Thymus (tissue), 11 donors: ENCODE measurements around the gene ZNF516. TPM values are rescaled to one million over a fixed set of nuclear protein-coding genes. Genes with fewer than 3 reads are reported as not detected.

ENCODE experiments used
- DNase-seq, 9 donors: peaks; one replicate each; pipeline ENCODE4 v3.0.0-alpha.2; 2013; ENCODE audit warnings: low spot score in 9 of 9, low read depth in 6 of 9, missing footprints in 1 of 9
- H3K27ac ChIP-seq, 2 donors: one replicate each; pipeline ENCODE4 v1.5.1; 2013; ENCODE audit warnings: control low read depth in 1 of 2, low read depth in 1 of 2, low read length in 1 of 2, mild to moderate bottlenecking in 1 of 2, moderate library complexity in 1 of 2
- H3K27me3 ChIP-seq, 2 donors: one replicate each; pipeline ENCODE4 v1.5.1; 2013; ENCODE audit warnings: low read length in 1 of 2; ENCODE audit not compliant: control insufficient read depth in 2 of 2, insufficient read depth in 1 of 2
- H3K36me3 ChIP-seq, 2 donors: one replicate each; pipeline ENCODE4 v1.5.1; 2013; ENCODE audit warnings: low read length in 1 of 2, mild to moderate bottlenecking in 1 of 2, moderate library complexity in 1 of 2; ENCODE audit not compliant: control insufficient read depth in 2 of 2, insufficient read depth in 2 of 2
- H3K4me1 ChIP-seq, 2 donors: one replicate each; pipeline ENCODE4 v1.5.1; 2013; ENCODE audit warnings: low read length in 2 of 2; ENCODE audit not compliant: control insufficient read depth in 2 of 2, insufficient read depth in 2 of 2
- H3K4me3 ChIP-seq, 2 donors: one replicate each; pipeline ENCODE4 v1.5.1; 2013; ENCODE audit warnings: low read length in 2 of 2, control low read depth in 1 of 2, mild to moderate bottlenecking in 1 of 2
- H3K9me3 ChIP-seq, 2 donors: one replicate each; pipeline ENCODE4 v1.5.1; 2013; ENCODE audit warnings: low read length in 1 of 2, mild to moderate bottlenecking in 1 of 2; ENCODE audit not compliant: control insufficient read depth in 2 of 2, insufficient read depth in 1 of 2
- WGBS: extraction: QIAGEN DNeasy Blood & Tissue Kit; methylation state at CpG from one replicate; pipeline ENCODE4 v1.1.7; 2013; 5-methylcytosine and 5-hydroxymethylcytosine counted together
- polyA plus RNA-seq: library from polyadenylated mRNA; stranded (reverse); fragments of 200-250 nt; gene quantifications from one replicate; pipeline ENCODE4 v1.2.3, GENCODE V29; 2013
- total RNA-seq: library from RNA; stranded (reverse); fragments of 120-200 nt; gene quantifications from one replicate; pipeline ENCODE4 v1.2.4, GENCODE V29; 2013
- donor health status: healthy.

ZNF516 gene
- total and polyA plus RNA-seq, 2 donors = 5.9 to 8.9 TPM

DNA sequence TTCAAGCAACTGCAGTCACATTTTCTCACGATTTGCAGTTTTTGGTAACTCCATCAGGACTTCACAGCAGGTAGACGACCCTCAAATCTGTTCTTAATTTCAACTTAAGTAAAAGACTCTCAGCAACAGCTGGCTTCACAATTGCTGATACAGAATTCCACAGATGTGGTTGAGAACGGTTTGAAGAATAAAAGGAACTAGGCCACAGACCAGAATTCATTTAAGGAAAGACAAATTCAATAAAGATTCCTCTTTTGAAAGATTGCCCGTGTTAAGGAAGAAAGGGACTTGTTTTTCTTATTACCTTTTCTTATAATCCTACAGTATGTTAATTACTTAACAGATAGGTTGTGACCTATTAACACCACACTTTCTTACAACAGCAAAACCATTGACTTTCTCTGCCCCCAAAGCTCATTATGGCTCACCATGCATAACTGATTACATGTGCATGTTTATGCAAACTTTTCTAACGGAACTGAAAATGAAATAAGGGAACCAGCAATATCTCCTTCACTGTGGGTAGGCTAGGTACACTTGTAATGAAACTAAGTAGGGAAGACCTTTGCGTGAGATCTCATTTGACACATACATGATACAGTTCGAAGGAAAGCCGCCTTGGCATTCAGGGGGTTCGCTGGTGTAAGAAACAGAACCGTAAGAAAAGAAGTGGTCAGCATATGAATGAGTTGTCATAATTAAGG, 4.7 kb upstream of the ZNF516 start:
- no peak overlapping the region for H3K4me3 ChIP-seq
- H3K36me3 ChIP-seq = no peaks in the 10 kb centered on the region
- peaks cover 0 to 2% of the 10 kb centered on the region in 2 donors for H3K9me3 ChIP-seq
- no peak overlapping the region for H3K27ac ChIP-seq
- peaks cover 22 to 26% of the 10 kb centered on the region in 2 donors for H3K27me3 ChIP-seq
- 88% methylated on average over 10 of the region's 10 CpGs for WGBS
- H3K4me1 ChIP-seq = peaks cover 2 to 8% of the 10 kb centered on the region in 2 donors
- DNase-seq = no peak

DNA sequence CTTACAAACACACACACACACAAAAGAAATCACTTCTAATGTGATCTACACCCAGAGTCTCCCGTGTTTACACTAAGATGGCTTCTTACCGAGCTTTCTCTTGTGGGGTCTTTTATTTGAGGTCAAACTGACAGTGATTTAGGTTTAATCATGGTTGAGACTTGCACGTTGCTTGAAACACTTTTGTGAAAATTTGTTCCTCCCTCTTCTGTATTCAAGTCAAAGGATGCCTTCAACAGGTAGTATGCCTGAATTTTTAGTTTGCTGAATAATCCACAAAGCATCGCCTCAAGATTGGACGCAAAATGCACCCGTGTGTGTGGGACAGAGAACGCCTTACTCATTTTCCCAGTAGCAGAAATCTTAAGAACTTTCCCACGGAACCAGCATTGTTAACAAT, 4.0 kb upstream of the ZNF516 start:
- H3K4me1 ChIP-seq = peaks cover 2 to 14% of the 10 kb centered on the region in 2 donors

DNA sequence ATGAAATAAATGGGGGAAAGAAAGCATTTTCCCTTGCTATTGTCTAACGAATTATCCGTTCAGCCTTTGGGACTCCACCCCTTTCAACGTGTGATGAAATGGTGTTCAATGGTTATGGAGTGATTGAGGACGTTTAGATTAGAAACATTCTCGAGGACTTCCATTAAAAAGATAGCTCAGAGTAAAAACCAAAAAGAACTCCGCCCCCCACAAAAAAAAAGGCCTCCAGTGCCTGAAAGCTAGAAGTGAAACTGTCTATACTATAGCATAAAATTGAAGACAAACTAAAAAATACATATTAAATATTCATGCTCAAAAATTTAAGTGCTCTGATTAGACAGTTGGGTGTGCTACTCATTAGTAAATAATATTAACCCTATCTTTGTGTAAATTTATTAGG, 3.0 kb upstream of the ZNF516 start:
- Histone ChIP-seq H3K9me3 (peaks cover 0 to 2% of the 10 kb centered on the region in 2 donors), H3K4me1 (peaks cover 5 to 20% of the 10 kb centered on the region in 2 donors), H3K27me3 (peaks cover 37 to 41% of the 10 kb centered on the region in 2 donors), H3K4me3 (no peak overlapping the region), H3K27ac (no peak overlapping the region), H3K36me3 (no peaks in the 10 kb centered on the region)
- no peak for DNase-seq
- 61% methylated on average over 6 of the region's 6 CpGs for WGBS

More for the DNA sequence above, 4.0 kb upstream of the ZNF516 start:
- no peak overlapping the region for H3K4me3 ChIP-seq
- WGBS = 95% methylated on average over 8 of the region's 8 CpGs
- DNase-seq = no peak
- peaks cover 0 to 2% of the 10 kb centered on the region in 2 donors for H3K9me3 ChIP-seq
- H3K27ac ChIP-seq = no peak overlapping the region
- no peaks in the 10 kb centered on the region for H3K36me3 ChIP-seq
- H3K27me3 ChIP-seq = peaks cover 30 to 33% of the 10 kb centered on the region in 2 donors

DNA sequence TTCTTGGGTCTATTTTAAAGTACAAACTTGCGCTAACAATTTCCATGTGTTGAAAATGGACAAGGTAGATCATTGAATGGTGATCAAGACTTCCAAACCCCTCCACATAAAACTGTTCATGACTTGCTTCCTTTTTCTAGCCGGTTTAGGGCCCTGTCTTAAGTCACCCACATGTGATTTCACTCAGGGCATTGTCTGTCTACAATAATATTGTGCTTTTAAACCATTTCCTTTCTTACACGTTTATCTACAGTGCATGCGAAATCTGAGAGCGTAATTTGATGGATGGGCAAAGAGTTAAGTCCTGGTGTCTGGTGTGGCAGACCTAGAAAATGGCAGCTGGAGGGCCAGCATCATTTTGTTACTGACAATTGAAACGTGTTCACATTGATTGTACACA, 2.0 kb upstream of the ZNF516 start:
- Histone ChIP-seq H3K27ac (no peak overlapping the region), H3K36me3 (no peaks in the 10 kb centered on the region), H3K4me1 (peaks cover 5 to 26% of the 10 kb centered on the region in 2 donors), H3K4me3 (no peak overlapping the region), H3K27me3 (peaks cover 41 to 44% of the 10 kb centered on the region in 2 donors), H3K9me3 (peaks cover 0 to 2% of the 10 kb centered on the region in 2 donors)
- 81% methylated on average over 6 of the region's 6 CpGs for WGBS
- no peak for DNase-seq

DNA sequence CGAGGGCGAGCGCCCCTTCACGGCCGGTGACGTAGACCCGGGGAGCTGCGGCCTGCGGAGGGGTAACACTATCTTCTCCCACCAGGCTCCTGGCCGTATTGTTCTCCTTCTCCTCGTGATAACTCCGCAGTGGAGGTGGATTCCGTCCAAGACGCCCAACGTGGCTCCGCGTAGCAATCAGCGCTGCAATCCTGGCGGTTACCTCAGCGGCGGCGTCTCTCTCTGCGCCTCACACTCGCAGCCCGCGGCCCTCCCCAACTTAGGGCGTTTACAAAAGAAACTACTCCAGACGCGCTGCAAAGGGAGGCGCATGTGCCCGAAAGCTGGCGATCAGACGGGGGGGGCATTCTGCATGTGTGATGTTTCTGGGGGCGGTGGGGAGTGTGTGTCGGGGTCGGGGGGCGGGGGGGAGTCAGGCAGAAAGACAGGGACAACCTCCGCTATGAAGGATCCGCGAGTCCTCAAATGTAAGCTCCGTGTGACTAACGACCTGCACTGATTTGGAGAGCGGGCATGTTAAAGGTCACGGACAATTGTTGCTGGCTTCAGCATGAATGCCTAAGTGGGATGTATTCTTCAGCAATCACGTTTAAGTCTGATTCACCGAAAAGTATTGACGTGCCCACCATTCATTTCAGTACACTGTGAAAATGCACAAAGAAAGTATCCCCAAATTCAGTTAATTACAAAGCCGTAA, 1.3 kb upstream of the ZNF516 start:
- peaks cover 46 to 49% of the 10 kb centered on the region in 2 donors for H3K27me3 ChIP-seq
- 30% methylated on average over 48 of the region's 48 CpGs for WGBS
- peaks cover 0 to 2% of the 10 kb centered on the region in 2 donors for H3K9me3 ChIP-seq
- H3K4me1 ChIP-seq = peaks cover 8 to 30% of the 10 kb centered on the region in 2 donors
- no peaks in the 10 kb centered on the region for H3K36me3 ChIP-seq
- peak overlapping the region; percentile 64 to 74 for H3K27ac ChIP-seq
- peak overlapping the region; percentile 53 to 76 for H3K4me3 ChIP-seq
- DNase-seq = peak in 4 of 9 donors; percentile 18 to 62 (median 37)

DNA sequence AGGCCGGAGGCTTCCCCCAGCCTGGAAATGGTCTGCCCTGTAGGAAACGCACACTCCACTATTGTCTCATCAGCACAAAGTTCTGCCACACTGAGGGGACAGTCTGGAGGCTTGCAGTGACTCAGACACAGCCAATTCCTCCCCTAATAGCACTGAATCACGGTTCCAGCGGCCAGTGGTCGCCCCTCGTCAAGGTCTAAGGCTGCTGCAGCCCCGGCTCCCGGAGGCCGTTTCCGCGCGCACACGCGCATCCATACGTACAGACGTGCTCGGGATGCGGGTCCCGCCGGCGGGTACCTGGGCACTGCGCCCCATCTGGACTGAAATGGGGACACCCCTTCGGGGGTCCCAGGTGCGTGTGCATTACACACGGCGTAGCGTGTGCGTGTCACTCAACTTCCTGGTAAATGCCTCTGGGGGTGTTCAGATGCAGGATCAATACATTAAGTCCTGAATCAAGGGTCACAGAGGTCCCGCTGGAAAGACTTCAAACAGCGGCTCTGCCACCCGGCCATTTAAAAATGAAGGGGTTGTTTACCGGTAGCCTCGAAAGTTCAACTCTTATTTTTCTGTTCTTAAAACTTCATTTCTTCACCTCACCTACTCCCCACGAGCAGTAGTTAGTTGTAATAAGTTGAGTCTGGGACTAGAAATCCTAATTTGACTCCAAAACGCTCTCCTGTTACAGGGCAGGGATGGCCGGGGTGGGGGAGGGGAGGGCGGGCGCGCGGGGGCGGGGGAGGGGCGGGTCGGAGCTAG, 572 bp upstream of the ZNF516 start:
- Histone ChIP-seq H3K4me1 (peaks cover 8 to 32% of the 10 kb centered on the region in 2 donors), H3K36me3 (no peaks in the 10 kb centered on the region), H3K9me3 (peaks cover 0 to 2% of the 10 kb centered on the region in 2 donors), H3K4me3 (peak overlapping the region; percentile 53 to 76), H3K27me3 (peaks cover 50 to 53% of the 10 kb centered on the region in 2 donors), H3K27ac (peak overlapping the region; percentile 57 to 74)
- WGBS = under 1% methylated on average over 43 of the region's 43 CpGs
- peak in 3 of 9 donors; percentile 26 to 42 (median 38) for DNase-seq

DNA sequence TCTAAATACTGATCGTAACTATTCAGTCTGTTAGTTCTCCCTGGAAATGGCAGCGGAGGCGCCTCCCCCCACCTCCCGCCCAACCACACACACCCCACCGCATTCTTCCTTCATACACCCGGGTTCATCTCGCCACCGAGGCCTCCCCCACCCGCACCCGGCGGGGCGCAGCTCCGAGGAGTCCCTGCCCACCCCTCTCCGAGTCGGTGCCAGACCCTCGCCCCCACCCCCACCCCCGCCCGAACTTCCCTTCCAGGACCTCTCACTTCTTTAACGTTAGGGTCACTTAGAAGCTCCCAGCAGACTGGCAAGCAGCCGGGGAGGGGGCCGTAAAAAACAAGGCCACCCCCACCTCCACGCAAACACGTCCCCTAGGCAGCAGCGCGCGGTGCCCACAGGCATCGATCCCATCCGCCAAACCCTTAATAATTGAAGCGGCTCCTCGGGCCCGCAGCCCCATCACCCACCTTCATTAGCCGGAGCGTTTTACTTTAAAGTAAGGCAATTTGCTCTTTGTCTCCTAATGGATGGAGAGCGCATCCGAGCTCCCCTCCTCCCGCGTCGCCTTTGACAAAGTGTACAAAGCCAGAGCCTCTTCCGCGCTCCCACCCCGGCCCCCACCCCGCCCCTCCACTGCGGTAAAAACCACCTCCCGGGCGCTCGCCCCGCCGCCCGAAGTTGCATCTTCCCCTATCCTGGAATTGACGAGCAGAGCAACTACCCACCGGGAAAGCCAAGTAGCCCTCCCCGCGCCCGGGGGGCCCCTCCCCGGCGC, 624 bp downstream of the ZNF516 start:
- 1% methylated on average over 56 of the region's 56 CpGs for WGBS
- Histone ChIP-seq H3K4me3 (peak overlapping the region; percentile 63 to 76), H3K4me1 (peaks cover 8 to 33% of the 10 kb centered on the region in 2 donors), H3K36me3 (no peaks in the 10 kb centered on the region), H3K27me3 (peaks cover 57 to 60% of the 10 kb centered on the region in 2 donors), H3K27ac (peak overlapping the region; percentile 10 to 84), H3K9me3 (peaks cover 0 to 2% of the 10 kb centered on the region in 2 donors)
- DNase-seq = peak in 3 of 9 donors; percentile 24 to 45 (median 29)
